SK-N-SH (cell line): ENCODE measurements around the gene CLDN5.

Source experiments
- CHD2 ChIP-seq: fragments of 150-350 bp; IDR thresholded peaks from 2 replicates; pipeline ENCODE4 v1.6.1; 2018; ENCODE audit warnings: low read length; ENCODE audit not compliant: partially characterized antibody
- EP300 ChIP-seq, 2 experiments: IDR thresholded peaks; 2 replicates each; pipeline versions ENCODE4 v1.4.0 to v1.6.1; 2012; ENCODE audit warnings: borderline replicate concordance in 1 of 2, low read depth in 1 of 2, low read length in 1 of 2
- EZH2phosphoT487 ChIP-seq: fragments of 200-600 bp; sonication (generic); IDR thresholded peaks from 2 replicates; pipeline ENCODE4 v1.6.1; 2017; ENCODE audit warnings: low read depth, mixed run types, mild to moderate bottlenecking, antibody characterized with exemption, moderate library complexity, borderline replicate concordance
- GABPA ChIP-seq: IDR thresholded peaks from 2 replicates; pipeline ENCODE4 v1.4.0; 2012; ENCODE audit warnings: low read depth, mild to moderate bottlenecking
- JUND ChIP-seq: IDR thresholded peaks from 2 replicates; pipeline ENCODE4 v1.4.0; 2012
- MAX ChIP-seq: IDR thresholded peaks from 2 replicates; pipeline ENCODE4 v1.4.0; 2012; ENCODE audit warnings: low read depth
- NRF1 ChIP-seq: IDR thresholded peaks from 2 replicates; pipeline ENCODE4 v1.6.1; 2012; ENCODE audit warnings: low read depth, mild to moderate bottlenecking, low read length
- POLR2AphosphoS5 ChIP-seq: IDR thresholded peaks from 2 replicates; pipeline ENCODE4 v1.6.1; 2012; ENCODE audit warnings: low read depth, low read length
- SMC3 ChIP-seq: IDR thresholded peaks from 2 replicates; pipeline ENCODE4 v1.6.1; 2012; ENCODE audit warnings: low read depth, low read length, improper control_type of control experiment
- TAF1 ChIP-seq: IDR thresholded peaks from 2 replicates; pipeline ENCODE4 v1.6.1; 2012; ENCODE audit warnings: low read depth, mild to moderate bottlenecking, low read length, moderate library complexity, borderline replicate concordance
- TF ChIP-seq, protein P1 (sequence below): fragments of 200-600 bp; sonication (generic); IDR thresholded peaks from 2 replicates; pipeline ENCODE4 v1.6.1; 2017; ENCODE audit warnings: antibody characterized with exemption, mild to moderate bottlenecking, moderate library complexity
- TF ChIP-seq, protein P2 (sequence below): fragments of 150-350 bp; IDR thresholded peaks from 2 replicates; pipeline ENCODE4 v1.6.1; 2017; ENCODE audit warnings: antibody characterized with exemption, low read length, low read depth, borderline replicate concordance

GRCh38 chr22:19508024-19508776 is 16.0 kb downstream of the CLDN5 start:
- TF ChIP-seq, protein P1, sequence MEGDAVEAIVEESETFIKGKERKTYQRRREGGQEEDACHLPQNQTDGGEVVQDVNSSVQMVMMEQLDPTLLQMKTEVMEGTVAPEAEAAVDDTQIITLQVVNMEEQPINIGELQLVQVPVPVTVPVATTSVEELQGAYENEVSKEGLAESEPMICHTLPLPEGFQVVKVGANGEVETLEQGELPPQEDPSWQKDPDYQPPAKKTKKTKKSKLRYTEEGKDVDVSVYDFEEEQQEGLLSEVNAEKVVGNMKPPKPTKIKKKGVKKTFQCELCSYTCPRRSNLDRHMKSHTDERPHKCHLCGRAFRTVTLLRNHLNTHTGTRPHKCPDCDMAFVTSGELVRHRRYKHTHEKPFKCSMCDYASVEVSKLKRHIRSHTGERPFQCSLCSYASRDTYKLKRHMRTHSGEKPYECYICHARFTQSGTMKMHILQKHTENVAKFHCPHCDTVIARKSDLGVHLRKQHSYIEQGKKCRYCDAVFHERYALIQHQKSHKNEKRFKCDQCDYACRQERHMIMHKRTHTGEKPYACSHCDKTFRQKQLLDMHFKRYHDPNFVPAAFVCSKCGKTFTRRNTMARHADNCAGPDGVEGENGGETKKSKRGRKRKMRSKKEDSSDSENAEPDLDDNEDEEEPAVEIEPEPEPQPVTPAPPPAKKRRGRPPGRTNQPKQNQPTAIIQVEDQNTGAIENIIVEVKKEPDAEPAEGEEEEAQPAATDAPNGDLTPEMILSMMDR, result no peak
- no peak for TF ChIP-seq TAF1
- TF ChIP-seq EZH2phosphoT487, result no peak
- TF ChIP-seq, protein P2, sequence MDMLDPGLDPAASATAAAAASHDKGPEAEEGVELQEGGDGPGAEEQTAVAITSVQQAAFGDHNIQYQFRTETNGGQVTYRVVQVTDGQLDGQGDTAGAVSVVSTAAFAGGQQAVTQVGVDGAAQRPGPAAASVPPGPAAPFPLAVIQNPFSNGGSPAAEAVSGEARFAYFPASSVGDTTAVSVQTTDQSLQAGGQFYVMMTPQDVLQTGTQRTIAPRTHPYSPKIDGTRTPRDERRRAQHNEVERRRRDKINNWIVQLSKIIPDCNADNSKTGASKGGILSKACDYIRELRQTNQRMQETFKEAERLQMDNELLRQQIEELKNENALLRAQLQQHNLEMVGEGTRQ, result no peak
- TF ChIP-seq MAX, result no peak
- no peak for TF ChIP-seq JUND
- TF ChIP-seq SMC3, result no peak
- no peak for TF ChIP-seq CHD2
- TF ChIP-seq POLR2AphosphoS5, result no peak
- no peak for TF ChIP-seq EP300 (IDR thresholded peaks at IDR 0.05; ENCODE audit: borderline replicate concordance in 1 of 2, low read depth in 1 of 2, low read length in 1 of 2)
- no peak for TF ChIP-seq NRF1
- TF ChIP-seq GABPA, result no peak
